IPS-18a (cell line): ENCODE data around the gene MACROH2A1.

Experiments
- H3K27ac ChIP-seq: one replicate; pipeline ENCODE4 v1.5.1; 2013; ENCODE audit warnings: low read length
- H3K27me3 ChIP-seq: one replicate; pipeline ENCODE4 v1.6.1; 2013; ENCODE audit warnings: mild to moderate bottlenecking, low read length; ENCODE audit not compliant: control insufficient read depth, insufficient read depth
- H3K36me3 ChIP-seq: one replicate; pipeline ENCODE4 v1.6.1; 2013; ENCODE audit warnings: low read depth, low read length; ENCODE audit not compliant: control insufficient read depth
- H3K4me1 ChIP-seq: one replicate; pipeline ENCODE4 v1.6.1; 2013; ENCODE audit warnings: low read depth, low read length; ENCODE audit not compliant: control insufficient read depth
- H3K4me3 ChIP-seq: one replicate; pipeline ENCODE4 v1.5.1; 2013; ENCODE audit warnings: low read length
- H3K9ac ChIP-seq: one replicate; pipeline ENCODE4 v1.6.1; 2013; ENCODE audit warnings: mild to moderate bottlenecking, low read length, moderate library complexity
- H3K9me3 ChIP-seq: one replicate; pipeline ENCODE4 v1.6.1; 2013; ENCODE audit warnings: low read depth, low read length; ENCODE audit not compliant: control insufficient read depth

Gene MACROH2A1

DNA sequence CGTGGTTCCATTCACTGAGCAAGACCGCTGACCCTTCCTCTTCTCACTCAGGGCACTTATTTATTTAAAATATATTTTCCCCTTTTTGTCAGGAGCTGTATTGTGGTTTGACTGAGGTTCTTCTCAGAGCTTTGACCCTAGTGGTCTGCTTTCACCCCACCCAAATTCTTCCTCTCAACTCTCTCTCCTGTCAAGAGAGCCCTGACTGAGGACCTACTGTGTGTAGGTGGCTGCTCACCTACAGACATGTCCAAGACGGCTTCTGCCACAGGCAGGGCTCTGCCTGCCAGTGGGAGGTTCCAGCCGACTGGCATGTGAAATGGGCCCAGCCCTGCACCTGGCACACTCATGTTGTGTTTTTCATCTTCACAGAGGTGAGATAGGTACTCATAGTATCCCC is 42.9 kb upstream of the MACROH2A1 start:
- no peak overlapping the region for H3K9ac ChIP-seq
- no peaks in the 10 kb centered on the region for H3K36me3 ChIP-seq
- no peaks in the 10 kb centered on the region for H3K27me3 ChIP-seq
- H3K4me3 ChIP-seq: no peak overlapping the region
- H3K27ac ChIP-seq: no peak overlapping the region
- no peaks in the 10 kb centered on the region for H3K9me3 ChIP-seq
- no peaks in the 10 kb centered on the region for H3K4me1 ChIP-seq

DNA sequence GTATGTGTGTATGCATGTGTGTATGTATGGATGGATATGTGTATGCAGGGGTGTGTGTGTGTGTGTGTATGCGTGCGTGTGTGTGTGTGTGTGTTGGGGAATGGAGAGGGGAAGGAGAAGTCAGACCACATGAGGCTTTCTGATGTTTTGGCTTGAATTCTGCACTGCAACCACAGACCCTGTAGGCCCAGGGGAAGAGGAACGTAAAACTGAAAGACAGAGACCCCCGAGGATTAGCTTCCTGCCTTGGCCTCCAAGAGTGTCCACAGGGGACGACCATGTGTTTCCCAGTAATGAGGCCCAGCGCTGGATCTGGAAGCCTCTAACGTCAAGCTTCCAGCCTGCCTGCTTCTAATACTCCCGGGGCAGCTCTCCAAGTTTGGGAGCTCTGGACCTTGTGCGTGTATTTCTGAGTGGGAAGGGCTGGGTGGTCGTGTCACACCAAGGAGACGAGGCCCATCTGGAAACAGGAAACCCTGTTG is 42.4 kb upstream of the MACROH2A1 start:
- no peaks in the 10 kb centered on the region for H3K36me3 ChIP-seq
- no peak overlapping the region for H3K4me3 ChIP-seq
- H3K9ac ChIP-seq: no peak overlapping the region
- no peaks in the 10 kb centered on the region for H3K4me1 ChIP-seq
- no peaks in the 10 kb centered on the region for H3K9me3 ChIP-seq
- no peaks in the 10 kb centered on the region for H3K27me3 ChIP-seq
- no peak overlapping the region for H3K27ac ChIP-seq

DNA sequence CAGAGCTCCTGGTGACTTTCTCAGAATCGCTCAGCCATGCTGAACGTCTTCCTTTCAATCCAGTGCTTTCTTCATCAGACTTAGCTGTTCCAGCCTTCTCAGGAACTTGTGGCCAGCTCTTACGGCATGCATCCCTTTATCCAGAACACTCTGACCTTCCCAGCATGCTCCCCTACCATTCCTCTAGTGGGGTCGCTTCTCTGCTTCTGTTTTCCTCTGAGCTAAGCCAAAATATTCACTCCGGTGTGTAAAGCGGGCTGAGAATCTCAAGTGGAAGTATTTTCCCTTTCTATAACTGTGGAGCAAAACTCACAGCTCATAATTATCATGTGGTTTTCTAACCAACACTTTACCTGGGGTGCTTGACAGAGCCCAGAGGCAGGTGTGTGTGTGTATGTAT is 41.9 kb upstream of the MACROH2A1 start:
- no peak overlapping the region for H3K4me3 ChIP-seq
- no peaks in the 10 kb centered on the region for H3K36me3 ChIP-seq
- no peaks in the 10 kb centered on the region for H3K27me3 ChIP-seq
- no peaks in the 10 kb centered on the region for H3K9me3 ChIP-seq
- no peak overlapping the region for H3K9ac ChIP-seq
- no peak overlapping the region for H3K27ac ChIP-seq
- no peaks in the 10 kb centered on the region for H3K4me1 ChIP-seq

DNA sequence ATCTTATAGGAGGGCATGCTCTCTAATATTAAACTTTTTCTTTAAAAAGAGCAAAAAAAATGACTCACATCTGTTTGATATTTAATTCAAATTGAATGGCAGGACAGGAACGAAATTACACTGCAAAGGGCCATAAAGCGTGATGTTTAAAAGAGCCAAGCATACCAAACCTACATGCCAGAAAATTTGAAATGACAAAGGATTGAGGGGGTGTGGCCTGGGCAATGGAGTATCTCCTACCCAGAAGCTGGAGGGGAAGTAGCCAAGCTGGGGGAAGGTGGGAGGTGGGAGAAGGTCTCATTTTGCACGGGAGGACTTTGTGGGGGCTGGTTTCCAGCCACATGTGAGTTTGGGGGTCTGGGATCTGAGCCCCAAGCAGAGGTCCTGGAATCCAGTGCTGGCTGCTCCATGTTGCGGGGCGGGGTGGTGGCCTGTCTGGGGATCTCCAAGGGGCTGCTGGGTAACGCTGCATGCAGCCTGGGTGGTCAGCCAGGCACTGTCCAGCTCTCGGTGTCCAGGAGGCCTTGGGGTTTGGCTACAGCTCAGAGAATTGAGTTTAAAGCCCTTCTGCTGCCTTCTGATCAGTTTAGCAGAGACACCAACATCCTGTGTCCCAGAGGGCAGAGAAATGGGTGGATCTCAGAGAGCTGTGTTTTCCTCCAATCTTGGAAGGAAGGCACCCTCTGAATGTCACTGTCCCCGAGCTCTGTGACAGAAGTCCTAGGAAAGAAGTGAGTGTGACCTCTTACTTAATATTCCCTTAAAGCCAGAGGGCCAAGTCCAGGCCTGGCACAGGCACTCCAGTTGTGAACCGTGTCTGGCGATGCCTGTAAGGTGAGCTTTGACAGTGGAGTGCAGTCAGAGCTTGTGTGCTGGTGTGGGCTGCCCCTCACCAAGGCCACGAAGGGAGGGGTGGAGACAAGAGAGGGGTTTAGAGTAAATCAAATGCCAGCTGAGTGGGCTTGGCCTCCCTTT is 40.5 kb upstream of the MACROH2A1 start:
- no peaks in the 10 kb centered on the region for H3K27me3 ChIP-seq
- H3K4me1 ChIP-seq: no peaks in the 10 kb centered on the region

DNA sequence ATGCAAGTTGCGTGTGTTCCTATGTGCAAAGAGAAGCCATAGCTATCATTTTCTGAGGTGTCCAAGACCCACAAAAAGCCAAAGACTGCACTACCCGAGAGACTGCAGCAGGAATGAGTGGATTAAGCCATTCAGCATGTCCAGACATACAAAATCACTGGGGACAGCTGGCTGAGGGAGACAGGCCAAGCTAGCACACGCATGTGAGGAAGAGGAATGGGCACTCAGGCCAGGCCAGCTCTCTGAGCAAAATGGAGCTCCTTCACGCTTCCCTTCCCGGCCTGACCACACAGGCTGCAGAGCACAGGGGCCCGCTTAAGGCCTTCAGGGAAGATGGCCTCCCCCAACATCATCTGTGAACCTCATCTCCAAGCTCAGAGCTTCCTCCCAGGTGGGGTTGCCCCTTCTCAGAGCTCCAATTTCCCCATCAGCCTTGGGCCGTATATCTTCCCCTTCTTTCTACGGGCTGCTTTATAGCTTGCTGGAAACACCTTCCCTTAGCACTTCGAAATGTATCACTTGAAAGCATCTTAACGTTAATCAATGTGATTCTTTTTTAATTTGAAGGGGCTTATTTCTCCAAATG is 39.7 kb upstream of the MACROH2A1 start:
- H3K36me3 ChIP-seq: no peaks in the 10 kb centered on the region
- no peak overlapping the region for H3K27ac ChIP-seq
- no peaks in the 10 kb centered on the region for H3K9me3 ChIP-seq
- no peak overlapping the region for H3K9ac ChIP-seq
- no peaks in the 10 kb centered on the region for H3K4me1 ChIP-seq
- no peak overlapping the region for H3K4me3 ChIP-seq
- H3K27me3 ChIP-seq: no peaks in the 10 kb centered on the region

More for the DNA sequence above, 40.5 kb upstream of the MACROH2A1 start:
- H3K9me3 ChIP-seq: no peaks in the 10 kb centered on the region
- H3K9ac ChIP-seq: no peak overlapping the region
- H3K36me3 ChIP-seq: no peaks in the 10 kb centered on the region
- H3K27ac ChIP-seq: no peak overlapping the region
- no peak overlapping the region for H3K4me3 ChIP-seq

DNA sequence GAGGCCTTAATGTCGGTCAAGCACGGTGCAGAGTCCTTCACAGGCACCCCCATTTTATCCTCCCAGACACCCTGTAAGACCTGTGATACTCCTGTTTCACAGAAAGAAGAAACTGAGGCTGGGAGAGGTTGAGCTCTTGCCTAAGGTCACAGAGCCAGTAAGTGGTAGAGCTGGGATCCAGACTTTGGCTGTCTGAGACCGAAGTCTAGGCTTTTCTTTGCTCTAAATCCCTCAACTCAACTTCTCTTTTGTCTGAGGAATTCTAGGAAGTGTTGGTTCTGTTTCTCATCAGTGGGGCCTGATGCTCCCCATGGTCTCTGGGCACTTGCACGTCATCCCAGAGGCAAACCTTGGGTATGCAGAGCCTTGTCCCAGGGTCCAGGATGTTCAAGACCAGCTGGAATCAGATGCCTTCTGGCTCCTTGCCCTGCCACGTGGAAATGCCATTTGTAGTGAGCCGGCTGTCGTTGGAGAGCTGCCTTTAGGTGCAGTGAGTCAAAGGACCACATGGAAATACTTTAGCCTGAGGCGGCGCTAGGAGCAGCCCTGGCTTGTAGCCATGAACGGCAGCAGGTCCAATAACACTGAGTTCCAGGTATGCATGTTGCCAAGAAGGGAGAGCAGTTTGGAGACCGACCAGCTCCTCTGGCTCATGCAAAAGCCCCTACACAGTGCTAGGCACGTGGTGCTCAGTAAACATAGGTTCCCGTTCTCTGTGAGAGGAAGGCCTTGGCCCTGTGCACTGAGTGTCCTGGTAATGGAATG is 38.9 kb upstream of the MACROH2A1 start:
- H3K36me3 ChIP-seq: no peaks in the 10 kb centered on the region
- H3K9me3 ChIP-seq: no peaks in the 10 kb centered on the region
- H3K27me3 ChIP-seq: no peaks in the 10 kb centered on the region
- no peak overlapping the region for H3K9ac ChIP-seq
- no peaks in the 10 kb centered on the region for H3K4me1 ChIP-seq
- H3K4me3 ChIP-seq: no peak overlapping the region
- H3K27ac ChIP-seq: no peak overlapping the region

DNA sequence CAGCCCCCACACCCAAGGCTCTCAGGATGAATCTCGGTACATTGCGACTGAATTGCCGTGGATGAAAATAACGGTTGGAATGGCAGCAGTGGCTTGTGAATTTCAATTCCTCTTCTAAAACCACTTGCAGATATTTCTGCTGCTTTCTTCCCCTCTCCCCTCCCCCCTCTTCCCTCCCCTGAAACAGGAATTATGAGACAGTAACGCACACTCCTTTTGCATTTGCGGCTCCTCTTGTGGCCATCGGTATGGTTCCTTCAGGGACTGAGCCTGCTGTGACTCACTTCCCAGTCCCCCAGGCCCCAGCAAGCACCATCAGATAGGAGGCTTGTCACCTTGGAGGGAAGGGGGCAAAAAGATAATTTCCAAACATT is 38.4 kb upstream of the MACROH2A1 start:
- H3K36me3 ChIP-seq: no peaks in the 10 kb centered on the region
- H3K4me3 ChIP-seq: no peak overlapping the region
- no peaks in the 10 kb centered on the region for H3K9me3 ChIP-seq
- no peaks in the 10 kb centered on the region for H3K4me1 ChIP-seq
- no peak overlapping the region for H3K9ac ChIP-seq
- no peak overlapping the region for H3K27ac ChIP-seq
- H3K27me3 ChIP-seq: no peaks in the 10 kb centered on the region

DNA sequence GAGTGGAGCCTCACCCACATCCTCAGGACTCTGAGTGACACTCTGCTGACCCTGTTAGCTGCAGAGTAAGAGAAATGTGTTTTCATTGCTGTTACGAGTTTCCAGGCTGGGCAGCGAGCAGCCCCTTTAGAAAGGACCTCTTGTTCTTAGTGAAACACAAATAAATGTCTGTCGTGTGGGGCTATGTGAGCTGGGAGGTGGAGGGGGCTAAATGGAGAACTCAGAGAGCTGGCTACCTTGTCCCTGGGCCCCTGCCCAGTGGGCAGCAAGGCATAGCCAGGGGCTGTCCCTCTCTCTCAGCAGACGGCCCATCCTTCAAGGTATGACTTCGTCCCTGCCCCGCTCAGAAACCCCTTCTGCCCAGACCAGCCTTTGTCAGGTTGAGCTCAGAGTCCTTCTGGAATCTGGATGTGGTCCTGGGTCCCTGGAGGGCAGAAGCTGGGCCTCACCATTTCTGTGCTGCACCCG is 38.0 kb upstream of the MACROH2A1 start:
- Histone ChIP-seq H3K27ac (no peak overlapping the region), H3K9ac (no peak overlapping the region), H3K4me3 (no peak overlapping the region), H3K9me3 (no peaks in the 10 kb centered on the region), H3K36me3 (no peaks in the 10 kb centered on the region), H3K27me3 (no peaks in the 10 kb centered on the region), H3K4me1 (no peaks in the 10 kb centered on the region)

DNA sequence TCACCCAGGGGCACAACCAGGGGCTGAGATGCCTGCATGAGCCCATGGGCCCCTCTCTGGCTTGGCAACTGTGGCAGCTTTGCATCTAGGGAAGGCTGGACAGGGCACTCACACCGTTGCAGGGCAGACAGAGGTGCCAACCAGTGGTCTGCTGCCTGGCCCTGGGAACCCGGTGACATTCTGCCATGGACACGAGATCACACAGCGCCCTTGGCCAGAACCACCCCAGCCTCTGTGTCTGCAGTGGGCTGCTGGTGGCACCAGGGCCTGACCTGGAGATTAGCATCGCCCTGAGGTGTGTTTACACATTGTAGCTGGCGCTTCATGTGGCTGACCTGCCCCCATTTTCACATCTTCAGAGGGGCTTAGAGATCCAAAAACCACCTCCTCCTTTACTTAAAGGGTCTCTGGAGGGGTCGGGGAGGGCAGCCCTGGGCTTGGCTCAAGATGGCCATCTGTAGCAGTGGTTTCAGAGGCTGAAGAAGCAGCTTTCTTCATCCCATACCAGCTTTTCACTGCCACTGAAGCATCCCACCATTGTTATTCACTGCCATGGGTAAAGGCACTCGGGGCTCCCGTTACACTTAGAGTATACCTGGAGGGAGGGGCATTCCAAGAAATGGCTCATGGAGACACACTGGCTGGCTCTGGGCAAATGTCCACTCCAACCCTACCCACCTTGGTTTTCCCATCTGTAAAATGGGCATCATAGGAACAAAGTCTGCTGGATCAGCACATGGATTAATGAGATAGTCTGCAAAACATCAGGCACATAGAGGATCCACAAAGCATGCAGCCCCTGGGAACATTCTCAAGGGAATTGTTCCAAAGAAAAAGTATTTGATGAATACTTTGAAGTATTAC is 36.7 kb upstream of the MACROH2A1 start:
- no peak overlapping the region for H3K9ac ChIP-seq
- H3K27ac ChIP-seq: no peak overlapping the region
- no peaks in the 10 kb centered on the region for H3K9me3 ChIP-seq

DNA sequence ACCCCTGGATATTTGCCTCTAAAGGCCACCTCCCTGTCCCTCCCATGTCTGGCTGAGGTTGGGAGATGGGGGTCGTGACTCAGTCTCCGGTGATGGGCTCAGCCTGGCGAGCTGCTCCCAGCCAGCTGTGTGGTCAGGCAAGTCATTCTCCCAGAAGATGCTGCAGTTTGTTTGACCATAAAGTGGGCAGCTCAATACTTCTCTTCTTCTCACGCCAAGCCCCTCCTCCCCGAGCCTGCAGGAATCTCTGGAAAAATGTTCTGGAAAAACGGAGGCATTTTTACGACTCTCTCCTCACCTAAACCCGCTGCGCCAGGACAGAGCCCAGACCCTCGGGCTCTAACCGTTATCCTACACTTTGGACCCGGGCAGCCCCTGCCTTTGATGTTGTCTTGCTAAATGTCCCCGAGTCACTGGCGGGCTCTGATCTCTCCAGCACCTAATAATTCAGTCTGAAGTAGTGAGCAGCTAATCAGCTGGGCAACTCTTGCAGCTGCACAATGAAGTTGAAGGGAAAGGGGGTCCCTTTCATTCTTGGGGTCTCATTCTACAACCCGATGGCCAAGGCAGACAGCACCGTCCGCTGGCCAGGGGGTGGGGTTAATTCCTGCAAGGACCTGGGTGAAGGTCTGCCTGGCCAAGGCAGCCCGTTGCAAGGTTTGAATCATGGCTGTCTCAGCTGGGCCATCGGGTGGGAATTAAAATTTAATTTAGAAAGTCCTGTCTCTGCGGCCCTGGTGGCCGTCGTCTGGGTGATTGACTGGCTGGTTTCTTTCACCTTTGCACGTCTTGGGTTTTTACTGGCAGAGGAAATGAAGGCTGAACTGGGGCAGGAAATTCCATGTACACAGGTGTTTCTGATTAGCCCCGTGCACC is 35.8 kb upstream of the MACROH2A1 start:
- Histone ChIP-seq H3K9ac (no peak overlapping the region), H3K27ac (no peak overlapping the region), H3K27me3 (no peaks in the 10 kb centered on the region), H3K4me3 (no peak overlapping the region), H3K9me3 (no peaks in the 10 kb centered on the region), H3K36me3 (no peaks in the 10 kb centered on the region), H3K4me1 (no peaks in the 10 kb centered on the region)

More for the DNA sequence above, 36.7 kb upstream of the MACROH2A1 start:
- H3K36me3 ChIP-seq: no peaks in the 10 kb centered on the region
- no peaks in the 10 kb centered on the region for H3K4me1 ChIP-seq
- no peak overlapping the region for H3K4me3 ChIP-seq
- no peaks in the 10 kb centered on the region for H3K27me3 ChIP-seq
